ENCODE results near the gene STARD3NL.
A peak's percentile ranks its signal among the peaks of the same experiment; 100 is the strongest.

Gene STARD3NL

DNA sequence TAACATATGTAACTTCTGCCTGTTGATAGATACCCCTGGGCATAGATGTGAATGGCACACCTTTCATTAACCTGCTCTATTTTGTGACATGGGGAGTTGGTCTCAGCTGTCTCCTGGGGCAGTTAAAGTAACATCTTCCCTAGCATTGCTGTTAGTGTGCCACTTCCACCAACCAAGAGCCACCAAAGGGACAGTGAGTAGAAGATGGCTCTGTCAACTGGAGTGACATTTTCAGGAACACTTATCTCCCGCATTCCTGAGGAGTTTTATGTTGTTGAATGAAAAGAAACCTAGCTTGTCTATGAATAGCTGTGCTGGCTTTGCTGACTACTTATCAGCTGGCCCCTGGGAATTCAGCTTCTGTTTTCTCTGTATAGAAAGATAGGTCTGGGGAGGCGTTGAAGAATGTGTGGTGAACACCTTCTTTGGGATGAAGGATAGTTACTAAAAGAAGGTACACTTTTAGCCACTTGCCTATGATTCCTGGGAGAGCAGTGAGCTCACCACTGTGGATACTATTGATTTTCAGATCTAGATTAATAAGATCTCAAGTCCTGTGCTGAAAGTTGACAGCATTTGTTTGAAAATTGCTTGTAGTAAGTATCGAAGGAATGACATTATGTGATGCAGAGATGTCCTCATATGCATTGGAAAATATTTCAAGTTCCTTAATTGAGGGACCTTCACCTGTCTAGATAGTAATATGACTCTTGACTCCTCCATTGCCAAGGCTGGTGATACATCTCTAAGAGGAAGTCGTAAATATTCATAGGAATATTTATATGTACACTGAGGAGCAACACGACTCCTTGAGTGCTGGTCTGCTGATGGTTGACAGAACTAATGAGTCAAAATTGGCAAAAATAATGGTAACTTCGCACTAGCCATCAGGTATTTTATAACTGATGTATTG lies 7.6 kb downstream of the STARD3NL start:
- DNase-seq, result no peak

DNA sequence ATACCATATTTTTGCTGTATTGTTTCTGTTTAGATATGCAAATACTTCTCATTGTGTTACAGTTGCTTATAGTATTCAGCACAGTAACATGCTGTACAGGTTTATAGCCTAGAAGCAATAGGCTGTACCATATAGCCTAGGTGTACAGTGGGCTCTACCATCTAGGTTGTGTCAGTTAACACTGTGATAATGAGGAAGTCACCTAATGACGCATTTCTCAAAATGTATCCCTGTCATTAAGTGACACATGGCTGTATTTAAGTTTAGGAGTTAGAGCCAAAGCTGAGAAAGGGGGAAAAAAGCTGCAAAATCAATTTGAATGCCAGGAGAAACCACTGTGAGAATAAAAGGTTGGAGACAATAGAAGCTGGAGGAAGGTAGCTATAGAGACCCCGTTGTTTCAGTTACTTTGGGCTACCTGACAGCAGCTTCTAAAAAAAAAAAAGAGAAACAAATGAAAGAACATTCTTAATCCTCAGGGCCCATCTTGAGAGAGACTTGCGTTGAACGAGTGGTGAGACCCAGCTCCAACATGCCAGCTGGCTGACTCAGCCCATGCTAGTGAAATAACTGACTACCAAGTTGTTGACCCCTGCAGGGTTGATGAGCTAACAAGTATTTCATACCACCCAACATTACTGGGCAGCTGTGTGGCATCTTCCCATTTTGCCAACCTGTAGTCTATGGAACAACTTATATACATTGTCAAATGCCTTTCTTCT lies 8.7 kb downstream of the STARD3NL start:
- DNase-seq, result no peak

DNA sequence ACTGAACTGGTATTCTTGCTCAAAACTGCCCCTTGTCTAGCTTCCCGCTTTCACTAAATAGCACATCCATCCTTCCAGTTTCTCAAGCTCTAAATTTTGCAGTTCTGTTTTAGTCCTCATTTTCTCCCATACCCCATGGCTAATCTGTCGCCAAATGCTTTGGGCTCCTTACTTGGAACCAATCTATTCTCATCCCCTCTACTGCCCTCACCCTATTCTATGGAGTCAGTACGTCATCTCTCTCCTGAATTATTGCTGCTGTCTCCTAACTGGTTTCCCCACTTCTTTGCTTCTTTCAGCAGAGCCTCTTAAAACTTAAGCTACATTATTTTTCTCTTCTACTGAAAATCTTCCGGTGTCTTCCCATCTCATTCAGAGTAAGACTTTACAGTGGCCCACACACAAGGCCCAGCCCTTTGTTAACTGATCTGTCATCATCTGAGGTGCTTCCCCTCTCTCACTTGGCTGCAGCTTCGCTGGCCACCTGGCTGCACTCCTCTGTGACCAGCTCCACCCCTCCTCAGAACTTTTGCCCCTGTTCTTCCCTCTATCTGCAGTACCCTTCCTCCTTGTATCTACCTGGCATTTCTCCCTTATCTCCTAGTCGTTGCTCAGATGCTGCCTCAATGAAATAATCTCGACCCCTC lies 9.9 kb downstream of the STARD3NL start:
- DNase-seq, result no peak

DNA sequence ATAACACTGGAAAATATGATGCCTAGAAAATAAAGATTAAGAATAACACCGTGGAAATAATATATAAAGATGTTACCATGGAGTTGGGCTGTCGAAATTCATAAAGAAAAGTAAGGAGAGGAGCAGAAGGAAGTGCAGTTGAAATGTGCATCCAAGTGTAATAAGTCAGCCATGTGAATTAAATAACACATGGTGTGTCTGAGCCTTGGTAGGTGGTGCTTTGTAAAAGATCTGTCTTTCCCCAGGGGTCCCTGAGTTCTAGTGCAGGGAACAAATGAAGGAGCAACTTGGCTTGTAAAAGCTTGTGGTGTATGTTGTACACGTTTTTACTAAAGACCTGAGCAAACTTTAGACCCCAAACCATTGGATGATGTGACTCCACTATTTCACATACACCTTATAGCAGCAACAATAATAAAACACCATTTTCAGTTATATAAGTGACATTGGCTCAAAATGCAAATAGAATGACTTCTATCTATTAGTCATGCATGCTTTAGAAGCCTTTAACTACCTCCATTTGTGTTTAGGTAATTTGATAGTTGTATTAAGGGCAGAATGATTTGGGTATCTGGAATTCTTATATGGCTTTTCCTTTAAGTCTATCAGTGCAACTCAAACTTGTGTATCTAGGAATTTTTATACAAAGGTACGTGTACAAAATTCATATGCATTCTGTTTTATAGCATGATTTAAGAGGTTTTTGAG lies 11.3 kb downstream of the STARD3NL start:
- no peak for DNase-seq

DNA sequence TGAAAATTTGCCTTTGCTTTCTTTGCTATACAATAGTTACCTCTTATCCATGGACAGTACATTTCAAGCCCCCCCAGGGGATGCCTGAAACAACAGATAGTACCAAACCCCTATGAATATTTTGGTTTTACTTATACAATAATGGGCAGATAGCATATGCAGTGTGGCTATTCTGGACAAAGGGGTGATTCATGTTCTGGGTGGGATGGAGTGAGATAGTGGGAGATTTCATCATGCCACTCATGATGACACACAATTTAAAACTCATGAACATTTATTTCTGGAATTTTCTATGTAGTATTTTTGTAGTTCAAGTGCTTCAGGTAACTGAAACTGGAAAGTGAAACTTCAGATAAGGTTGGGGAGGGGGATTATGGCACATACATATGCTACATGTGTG lies 12.0 kb downstream of the STARD3NL start:
- no peak for DNase-seq

DNA sequence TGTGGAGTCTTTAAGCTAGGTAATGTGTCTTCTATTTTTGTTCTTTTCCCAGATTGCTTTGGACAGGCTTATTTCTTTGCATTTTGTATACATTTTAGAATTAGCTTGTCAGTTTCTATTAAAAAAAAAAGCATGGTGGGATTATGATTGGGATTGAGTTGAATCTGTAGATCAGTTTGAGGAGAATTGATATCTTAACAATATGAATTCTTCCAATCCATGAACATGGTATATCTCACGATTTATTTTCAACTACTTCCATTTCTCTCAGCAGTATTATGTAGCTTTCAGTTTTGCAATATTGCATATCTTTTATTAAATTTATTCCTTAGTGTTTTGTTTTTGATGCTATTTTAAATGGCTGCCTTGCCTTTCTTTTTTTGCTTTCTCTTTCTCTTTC lies 13.7 kb downstream of the STARD3NL start:
- no peak for DNase-seq

DNA sequence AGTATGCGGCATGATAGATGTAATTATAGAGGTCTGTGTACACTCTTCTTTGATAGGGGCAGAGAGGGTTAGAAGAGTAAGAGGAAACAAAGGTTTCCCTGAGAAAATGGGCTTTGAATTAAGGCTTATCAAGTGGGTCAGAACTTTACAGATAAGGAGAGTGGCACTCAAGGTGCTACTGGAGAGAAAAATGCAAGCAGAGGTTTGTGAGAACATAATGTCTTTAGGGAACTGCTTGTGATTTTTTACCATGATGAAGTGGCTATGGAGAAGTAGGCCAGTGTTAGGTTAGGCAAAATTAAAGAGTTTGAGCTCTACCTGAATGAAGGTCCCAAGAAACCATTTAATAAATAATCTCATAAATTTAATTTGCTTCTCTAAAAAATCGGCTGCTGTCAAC lies 14.3 kb downstream of the STARD3NL start:
- no peak for DNase-seq

DNA sequence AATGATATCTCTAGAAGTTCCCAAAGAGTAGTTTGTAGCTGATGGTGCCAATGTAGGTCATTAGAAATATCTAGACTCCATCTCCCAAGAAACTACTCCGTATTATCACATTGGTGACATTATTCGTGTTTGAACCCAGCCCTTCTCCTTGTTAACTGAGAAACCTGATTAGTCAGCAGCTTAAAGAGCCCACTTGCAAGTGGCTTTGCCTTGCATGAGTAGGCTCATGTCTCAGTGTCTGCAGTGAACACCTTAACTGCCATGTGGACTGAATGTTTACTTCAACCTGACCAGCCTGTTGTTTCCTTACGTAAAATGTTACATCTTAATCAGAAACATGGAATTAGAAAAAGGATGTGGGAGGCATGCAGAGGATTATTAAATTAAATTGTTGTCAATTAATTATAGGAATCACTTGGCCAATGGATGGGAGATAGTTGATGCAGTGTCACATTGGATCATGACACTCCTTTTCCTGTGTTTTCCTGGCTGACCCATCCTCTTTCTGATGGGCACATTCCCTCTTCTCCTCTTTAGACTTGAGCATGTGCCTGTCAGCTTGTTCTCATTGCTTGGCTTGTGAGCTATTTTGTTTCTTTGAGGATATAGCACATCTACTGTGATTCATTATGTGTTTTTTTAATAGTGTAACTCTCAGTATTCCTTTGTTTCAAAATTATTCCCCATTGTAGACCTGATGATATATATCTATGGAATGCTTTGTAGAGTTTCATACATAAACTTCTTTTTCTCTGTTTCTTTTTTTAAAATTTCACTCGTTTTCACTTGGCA lies 18.0 kb downstream of the STARD3NL start:
- DNase-seq, result no peak

DNA sequence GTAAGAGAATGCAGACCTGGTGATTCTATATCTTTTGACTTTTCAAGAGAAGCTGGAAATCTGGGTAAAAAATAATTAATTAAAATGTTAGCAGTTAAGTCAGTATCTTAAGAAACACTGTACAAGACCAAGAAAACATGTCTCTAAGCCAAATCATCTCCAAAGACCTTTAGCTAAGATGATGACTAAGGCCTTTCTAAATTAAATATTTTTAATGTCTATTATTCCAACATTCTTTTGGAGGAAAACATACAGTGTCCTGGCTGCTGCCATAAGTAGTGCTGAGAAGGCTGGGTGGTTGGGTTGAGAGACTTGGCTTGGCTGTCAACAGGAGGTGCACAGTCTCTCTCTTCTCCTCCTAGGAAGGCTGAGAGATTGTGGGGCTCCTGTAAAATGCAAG lies 20.3 kb downstream of the STARD3NL start:
- no peak for DNase-seq

DNA sequence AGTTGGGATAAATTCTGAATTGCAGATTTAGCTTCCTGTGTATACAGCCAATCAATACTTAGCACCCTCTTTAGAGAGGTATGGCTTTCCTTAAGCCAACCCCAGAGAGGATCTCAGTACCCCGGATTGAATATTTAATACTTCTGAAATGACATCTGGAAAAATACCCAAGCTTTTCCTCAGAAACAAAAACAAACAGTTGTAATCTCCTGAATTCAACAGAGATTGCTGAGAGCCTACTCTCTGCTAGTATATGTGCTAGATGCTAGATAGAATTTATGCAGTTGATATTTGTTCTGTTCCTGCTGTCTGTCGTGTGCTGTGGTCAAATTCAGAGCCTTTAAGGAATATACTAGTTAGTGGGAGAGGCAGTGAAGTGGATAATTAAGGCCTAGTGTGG lies 21.1 kb downstream of the STARD3NL start:
- DNase-seq, result no peak

DNA sequence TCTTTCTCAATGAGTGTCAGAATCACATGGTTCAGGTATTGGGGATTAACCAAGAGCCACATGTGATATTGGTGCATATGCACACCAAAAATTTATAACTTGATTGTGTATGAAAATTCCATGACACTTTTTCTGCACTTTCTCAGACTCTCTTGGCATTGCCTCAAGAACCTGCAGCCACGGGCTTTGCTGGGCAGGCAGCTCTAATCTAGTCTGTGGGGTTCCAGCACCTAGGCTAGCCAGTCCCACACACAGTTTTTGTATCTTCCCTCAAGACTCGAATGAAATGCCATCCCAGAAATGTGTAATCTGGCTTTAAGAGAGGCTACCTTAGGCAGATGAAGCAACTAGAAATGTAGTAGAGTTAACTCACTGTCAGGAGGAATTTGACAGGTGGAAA lies 21.7 kb downstream of the STARD3NL start:
- no peak for DNase-seq

DNA sequence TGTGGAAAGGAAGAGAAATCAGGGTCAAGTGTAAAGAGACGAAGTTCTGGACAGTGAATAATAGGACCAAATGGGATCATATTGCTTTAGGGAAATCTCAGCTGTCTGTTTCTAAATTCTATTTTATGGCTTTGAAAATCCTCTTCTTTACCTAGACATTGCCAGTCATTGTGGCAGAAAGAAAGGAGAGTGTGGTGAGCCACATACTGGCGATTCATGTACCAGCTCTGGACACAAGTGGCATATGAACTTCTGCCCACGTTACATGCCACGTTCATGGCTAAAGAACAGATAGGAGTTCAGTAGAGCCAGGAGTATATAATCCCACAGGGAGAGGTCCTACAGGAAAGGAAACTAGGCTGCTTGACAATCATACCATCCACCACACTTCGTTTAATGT lies 28.0 kb downstream of the STARD3NL start:
- no peak for DNase-seq

DNA sequence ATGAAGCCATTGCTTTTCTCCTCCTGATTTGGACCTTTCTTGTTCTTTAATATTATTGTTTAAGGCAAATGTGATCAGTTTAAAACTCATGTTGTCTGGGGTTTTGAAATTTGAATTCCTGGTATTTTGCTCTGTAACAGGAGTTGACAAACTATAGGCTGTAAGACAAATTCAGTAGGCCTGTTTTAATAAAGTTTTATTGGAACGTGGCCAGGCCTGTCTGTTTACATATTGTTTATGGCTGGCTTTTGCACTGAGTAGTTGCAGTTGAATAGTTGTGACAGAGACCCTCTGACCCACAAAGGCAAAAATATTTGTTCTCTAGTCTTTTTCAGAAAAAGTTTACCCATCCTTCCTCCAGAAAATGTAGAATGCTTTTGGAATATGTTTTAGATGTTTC lies 29.8 kb downstream of the STARD3NL start:
- no peak for DNase-seq

DNA sequence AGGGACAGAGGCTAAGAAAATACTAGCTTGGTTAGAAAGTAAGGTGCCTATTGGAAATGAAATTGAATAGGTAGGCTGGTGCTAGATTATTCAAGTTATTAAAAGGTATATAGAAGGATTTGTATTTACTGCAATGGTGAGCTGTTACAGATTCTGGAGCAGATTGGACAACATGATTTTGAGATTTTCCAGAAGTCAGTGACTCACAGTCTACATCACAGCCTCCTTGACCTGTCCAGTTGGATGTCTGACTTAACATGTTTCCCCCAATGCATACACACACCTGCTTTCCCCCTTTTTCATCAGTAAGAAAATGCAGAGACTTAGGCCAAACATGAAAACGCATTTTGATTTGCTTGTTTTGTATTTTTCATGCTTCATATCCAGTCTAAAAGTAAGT lies 33.4 kb downstream of the STARD3NL start:
- no peak for DNase-seq

DNA sequence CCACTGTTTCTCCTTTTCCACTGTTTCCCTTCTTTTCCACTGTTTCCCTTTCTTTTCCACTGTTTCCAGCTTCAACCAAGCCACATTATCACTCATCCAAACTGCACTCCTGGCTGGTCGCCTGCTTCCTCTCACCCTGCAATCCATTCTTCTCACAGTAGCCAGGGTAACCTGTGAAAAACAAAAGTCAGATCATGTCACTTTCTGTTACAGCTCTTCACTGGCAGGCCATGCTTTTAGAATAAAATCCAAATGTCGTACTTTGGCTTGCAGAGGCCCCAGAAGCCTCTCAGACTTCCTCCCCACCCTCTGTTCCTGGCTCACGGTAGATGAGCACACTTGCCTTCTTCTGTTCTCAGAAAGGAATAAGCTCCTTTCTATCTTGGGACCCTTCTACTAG lies 33.9 kb downstream of the STARD3NL start:
- DNase-seq, result no peak

DNA sequence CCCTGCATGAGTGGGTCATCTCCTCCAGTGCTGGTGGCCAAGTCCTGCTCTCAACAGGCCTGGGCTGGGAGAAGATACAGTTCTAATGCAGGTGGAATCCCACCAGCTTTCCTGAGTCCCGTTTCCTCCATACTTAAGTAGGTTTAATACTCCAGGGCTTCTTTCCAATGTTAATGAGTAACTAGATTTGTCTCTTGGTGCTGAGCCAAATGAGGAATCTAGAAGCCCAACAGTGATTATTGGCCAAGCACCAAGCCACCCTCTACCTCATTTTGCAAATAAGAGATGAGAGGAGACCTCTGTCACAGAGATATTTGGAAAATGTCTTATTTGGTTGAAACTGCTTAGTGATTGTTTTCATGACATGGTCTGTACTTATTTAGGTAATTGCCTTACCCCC lies 37.1 kb downstream of the STARD3NL start:
- no peak for DNase-seq

DNA sequence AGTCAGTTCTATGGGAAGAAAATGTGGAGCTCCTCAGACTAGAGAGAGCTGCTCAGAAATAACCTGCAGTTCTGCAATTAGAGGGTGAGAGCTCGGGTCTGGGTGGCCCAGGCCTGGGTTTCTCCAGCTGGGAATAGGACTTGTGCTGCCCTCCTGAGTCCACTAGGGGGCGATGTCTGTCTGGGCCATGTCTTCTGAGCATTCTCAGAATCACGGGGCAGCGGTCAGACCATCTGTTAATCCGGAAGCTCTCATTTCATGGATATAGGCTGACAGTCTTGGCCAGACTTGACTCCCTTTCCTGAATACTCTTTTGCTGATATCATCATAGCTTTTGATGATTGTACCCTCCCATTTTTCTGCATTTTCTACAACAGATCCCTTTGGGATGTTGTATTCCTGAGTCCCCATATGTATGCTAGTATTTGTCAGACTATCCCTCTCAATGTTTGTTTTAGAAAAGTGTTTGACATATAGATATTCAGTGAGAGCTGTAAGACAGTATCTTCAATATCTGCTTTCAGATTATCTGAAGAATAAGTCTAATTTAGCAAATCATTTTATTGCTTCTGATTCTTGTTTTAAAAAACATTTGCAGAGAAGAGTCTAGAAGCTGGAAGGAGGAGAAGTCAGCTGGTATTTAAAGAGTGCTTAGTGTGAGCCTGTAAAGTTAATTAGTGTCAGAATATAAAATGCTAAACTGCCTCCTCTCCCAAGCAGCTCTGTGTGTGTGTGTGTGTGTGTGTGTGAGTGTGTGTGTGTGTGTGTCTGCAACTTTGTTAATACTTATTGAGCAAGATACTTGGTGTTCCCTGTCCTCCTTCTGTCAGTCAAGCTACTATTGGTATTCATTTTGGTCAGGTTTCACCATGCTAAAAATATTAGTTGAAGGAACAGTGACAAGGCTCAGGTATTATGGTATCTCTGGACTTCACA lies 38.0 kb downstream of the STARD3NL start:
- peak; percentile 54 for DNase-seq

DNA sequence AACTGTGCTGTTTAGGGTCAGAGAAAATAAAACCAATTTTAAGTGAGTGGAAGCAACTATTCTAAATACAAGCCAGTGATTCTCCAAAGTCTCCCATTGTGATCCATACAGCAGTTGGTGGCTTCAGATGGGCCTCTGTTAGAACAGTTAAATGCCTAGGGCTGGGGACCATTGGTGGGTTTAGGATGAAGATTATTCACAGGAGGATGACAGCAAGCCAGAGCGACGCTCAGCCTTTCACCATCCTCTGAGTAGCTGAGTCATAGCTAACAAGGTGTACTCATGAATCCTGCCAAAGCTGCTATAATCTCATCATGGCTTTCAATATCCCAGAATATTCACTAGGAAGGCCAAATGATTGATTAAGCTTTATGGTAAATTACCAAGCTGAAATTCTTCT lies 39.6 kb downstream of the STARD3NL start:
- no peak for DNase-seq

DNA sequence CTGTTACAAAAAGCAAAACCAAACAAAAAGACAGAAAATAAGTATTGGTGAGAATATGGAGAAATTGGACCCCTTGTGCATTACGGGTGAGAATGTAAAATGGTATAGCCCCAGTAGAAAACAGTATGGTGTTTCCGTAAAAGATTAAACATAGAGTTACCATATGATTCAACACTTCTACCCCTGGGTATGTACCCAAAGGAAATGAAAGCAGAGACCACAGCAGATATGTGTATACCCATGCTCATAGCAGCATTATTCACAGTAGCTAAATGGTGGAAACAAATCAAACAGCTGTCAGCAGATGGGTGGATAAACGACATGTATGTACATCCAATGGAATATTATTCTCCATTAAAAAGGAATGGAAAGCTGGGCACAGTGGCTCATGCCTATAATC lies 42.4 kb downstream of the STARD3NL start:
- DNase-seq, result no peak

DNA sequence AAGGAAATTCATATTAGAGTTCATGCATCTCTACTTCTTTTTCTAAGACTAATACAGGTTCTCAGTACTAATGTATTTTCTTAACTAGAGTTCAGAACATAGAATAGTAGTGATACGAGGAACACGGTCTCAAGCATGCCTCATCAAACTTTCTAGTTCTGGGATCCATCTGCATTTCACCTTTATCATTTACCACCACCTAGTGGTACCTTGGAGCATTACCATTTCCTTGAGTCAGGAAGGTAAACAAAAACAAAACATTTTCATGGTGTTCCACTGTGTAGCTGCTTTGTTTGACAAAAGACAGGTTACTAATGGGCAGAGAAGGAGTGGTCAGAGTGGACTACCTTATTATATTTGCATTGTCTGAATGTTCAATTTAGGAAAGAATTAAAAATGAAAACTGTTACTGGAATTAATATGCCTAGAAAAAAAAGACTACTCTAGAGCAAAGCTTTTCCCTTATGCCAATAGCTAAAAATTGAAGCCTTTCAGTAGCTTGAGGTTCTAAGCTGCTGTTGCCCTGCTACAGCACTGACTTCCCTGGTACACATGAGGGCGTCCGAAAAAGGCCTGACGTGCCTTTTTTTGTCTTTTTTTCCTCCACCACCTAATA lies 44.5 kb downstream of the STARD3NL start:
- DNase-seq, result peak; percentile 50

DNA sequence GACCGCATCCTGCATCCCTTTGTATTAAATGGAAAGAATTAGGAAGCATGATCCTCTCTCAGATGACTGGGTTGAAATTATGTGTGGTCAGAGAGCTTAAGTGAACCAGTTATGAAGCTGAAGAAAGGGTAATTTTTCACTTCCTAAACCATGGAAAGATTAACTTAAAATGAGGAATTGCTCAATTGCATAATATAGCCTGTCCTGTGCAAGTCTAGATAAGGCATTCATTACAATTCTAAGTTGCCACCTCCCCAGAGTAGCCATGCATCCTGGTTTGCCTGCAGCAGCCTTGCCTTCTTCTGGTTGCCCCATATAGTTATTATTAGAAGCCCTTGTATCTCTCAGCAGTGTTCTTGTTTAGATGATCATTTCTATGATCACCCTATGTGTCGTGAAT lies 45.3 kb downstream of the STARD3NL start:
- DNase-seq, result no peak

Measured in NCI-H1105 treated with DMSO at 0.1 percent for 48 hours (cell line).